ENCODE results near the gene MARCHF3.
"Not testable (repeated sequence)": the region's sequence is repeated elsewhere in the genome, so short reads cannot be mapped to it uniquely, and the experiment has no call there.

Gene MARCHF3

DNA sequence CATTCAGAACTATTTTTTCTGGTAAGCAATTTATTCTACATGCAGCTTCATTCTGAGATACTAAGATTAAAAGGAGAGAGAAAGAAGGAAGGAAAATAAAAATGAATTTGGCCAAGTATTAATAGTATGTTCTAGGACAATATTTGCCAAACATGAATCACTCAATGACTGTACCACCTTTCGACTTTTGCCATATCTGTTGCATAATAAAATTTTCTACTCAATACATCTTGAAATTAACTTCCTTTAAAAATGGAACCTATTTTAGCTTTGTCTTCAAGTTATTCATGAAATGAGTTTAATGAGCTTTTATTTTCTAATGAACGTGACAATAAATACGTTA is 111.8 kb downstream of the MARCHF3 start:
- DNase-seq (ENCODE audit: low spot score): no peak

- DNase-seq (ENCODE audit: low spot score): no peak
Measured at GRCh38 chr5:126917918-126918614, 112.3 kb downstream of the MARCHF3 start.

GRCh38 chr5:126915496-126915895 is 114.9 kb downstream of the MARCHF3 start:
- no peak for DNase-seq (ENCODE audit: low spot score)

GRCh38 chr5:126914801-126915436 is 115.4 kb downstream of the MARCHF3 start:
- DNase-seq (ENCODE audit: low spot score): no peak

DNA sequence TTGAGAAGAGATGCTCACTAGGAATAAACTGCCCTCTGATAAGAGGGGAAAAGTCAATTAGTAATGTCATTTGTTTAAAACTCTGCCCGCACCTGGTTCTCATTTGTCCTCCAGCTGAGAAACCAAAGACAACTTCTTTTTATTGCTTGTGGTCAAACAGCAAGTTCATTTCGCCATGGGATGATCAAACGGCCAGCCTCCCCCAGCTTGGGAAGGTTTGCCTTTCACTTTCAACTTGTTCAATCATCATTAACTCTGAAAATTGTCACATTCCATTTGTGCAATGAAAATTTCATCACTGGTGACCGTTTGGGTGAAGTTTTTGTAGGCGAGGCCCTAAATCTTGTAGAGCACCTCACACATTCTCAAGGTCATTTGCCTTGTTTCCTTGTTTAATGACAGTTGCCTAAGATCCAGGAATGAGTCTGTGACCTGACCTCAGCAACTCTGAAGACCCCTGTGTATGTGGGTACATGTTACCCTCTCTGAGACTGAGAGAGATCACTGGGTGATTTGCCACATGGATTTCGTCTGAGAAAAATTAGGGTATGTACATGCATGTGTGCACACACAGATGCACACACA is 117.7 kb downstream of the MARCHF3 start:
- no peak for DNase-seq (ENCODE audit: low spot score)

GRCh38 chr5:126911986-126912385 is 118.4 kb downstream of the MARCHF3 start:
- DNase-seq (ENCODE audit: low spot score): no peak

GRCh38 chr5:126909856-126910255 is 120.5 kb downstream of the MARCHF3 start:
- DNase-seq (ENCODE audit: low spot score): no peak

DNA sequence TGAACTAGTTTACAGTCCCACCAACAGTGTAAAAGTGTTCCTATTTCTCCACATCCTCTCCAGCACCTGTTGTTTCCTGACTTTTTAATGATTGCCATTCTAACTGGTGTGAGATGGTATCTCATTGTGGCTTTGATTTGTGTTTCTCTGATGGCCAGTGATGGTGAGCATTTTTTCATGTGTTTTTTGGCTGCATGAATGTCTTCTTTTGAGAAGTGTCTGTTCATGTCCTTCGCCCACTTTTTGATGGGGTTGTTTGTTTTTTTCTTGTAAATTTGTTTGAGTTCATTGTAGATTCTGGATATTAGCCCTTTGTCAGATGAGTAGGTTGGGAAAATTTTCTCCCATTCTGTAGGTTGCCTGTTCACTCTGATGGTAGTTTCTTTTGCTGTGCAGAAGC is 126.0 kb downstream of the MARCHF3 start:
- DNase-seq (ENCODE audit: low spot score): not testable (repeated sequence)

GRCh38 chr5:126900796-126901195 is 129.6 kb downstream of the MARCHF3 start:
- DNase-seq (ENCODE audit: low spot score): no peak

GRCh38 chr5:126899476-126899875 is 130.9 kb downstream of the MARCHF3 start:
- DNase-seq (ENCODE audit: low spot score): no peak

GRCh38 chr5:126897851-126898630 is 132.3 kb downstream of the MARCHF3 start:
- DNase-seq (ENCODE audit: low spot score): no peak

DNA sequence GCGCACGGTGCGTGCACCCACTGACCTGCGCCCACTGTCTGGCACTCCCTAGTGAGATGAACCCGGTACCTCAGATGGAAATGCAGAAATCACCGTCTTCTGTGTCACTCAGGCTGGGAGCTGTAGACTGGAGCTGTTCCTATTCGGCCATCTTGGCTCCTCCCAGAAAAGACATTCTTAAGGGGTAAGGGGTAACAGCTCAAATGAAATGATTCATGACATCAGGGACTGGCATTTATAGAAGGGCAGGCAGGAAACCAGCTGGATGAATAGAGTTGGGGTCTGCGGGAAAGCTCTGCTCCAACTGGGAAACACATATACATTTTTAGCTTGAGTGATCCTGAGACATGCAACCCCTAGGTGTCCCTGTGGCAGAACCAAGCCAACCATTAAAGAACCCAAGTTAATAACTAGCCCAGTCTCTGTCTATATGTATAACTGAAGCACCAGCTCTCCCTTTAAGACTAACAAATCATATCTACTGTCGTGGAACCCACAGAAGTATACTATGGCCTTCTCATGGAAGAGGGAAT is 134.1 kb downstream of the MARCHF3 start:
- DNase-seq (ENCODE audit: low spot score): no peak

- DNase-seq (ENCODE audit: low spot score): not testable (repeated sequence)
Measured at GRCh38 chr5:126895712-126896111, 134.6 kb downstream of the MARCHF3 start.

- DNase-seq (ENCODE audit: low spot score): not testable (repeated sequence)
Measured at GRCh38 chr5:126890414-126890813, 139.9 kb downstream of the MARCHF3 start.

DNA sequence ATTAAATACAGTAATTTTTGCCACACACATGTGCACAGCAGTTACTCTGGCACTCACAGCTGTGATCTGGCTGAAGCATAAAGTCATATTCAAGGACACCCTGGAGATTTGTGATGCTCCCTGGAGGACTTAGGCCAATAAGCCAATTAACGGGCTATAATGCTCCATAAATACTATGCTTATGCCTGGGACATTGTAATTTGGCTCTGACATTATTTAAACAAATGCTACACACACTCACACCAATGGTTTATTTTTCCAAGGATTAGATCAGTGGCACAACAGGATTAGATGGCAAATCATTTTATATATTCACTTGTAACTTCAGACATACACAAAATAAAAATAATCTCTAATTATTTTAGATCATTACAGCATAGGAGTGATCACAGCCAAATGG is 142.2 kb downstream of the MARCHF3 start:
- no peak for DNase-seq (ENCODE audit: low spot score)

GRCh38 chr5:126884269-126884819 is 146.0 kb downstream of the MARCHF3 start:
- no peak for DNase-seq (ENCODE audit: low spot score)

DNA sequence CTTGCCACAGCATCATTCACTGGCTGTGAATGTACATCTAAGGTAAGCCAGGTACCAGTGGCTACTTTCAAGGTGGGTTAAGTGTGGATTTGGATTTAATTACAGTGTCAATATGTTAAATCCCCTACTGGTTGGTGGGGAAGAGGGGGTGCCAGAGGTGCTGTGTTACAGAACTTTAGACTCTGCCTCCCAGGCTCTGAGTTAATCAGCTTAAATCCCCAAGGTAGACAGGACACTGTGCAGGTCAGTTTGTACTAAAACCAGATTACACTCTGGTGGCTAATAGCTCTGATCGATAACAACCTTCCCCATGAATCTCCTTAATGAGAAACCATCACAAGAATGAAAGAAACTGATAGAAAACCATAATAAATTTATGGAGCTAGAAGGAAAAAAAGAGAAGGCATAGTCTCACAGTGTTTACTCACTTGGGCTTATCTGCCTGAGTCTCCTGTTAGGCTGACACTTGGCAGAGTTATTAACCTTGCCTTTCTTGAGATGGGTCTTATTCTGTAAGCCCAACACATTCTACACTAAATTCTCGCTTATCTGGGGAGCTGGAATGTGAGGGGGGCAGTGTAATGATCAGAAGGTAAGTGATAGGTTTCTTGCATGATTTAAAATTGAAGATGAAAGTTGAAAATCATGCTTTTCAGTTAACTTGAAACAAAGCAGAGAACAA is 146.7 kb downstream of the MARCHF3 start:
- no peak for DNase-seq (ENCODE audit: low spot score)

DNA sequence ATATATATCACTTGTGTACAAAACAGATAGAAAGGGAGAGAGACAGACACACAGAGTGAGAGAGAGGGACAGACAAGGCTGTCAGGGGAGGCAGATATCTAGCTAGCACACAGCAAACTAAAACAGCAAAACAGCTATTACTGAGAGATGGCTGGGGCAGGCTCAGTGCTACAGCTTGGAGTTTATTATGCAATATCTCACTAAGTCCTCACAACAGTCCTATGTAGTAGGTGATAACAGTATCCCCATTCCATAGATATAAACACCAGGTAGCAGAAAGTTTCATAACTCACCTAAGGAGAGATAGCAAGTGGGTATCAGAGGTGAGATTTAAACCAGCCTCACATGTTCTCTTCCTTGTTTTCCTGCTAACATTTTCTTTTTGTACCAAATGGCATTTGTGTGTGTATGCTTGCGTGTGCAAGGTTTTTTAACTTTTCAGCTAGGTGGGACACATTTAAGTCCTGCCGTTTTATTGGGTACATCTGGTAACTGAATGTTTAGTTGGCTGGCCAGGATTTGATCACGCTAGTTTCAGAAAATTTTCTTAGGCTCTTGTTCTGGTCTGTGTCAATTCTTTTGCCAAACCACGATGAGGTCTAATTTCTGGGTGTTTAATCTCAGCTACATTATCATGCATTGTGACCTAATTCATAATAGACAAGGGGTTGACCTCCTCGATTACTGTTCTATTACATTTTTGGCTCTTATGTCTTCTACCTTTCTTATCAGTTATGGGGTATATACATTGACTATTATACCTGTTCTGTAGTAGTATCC is 148.3 kb downstream of the MARCHF3 start:
- DNase-seq (ENCODE audit: low spot score): no peak

GRCh38 chr5:126878634-126879033 is 151.7 kb downstream of the MARCHF3 start:
- no peak for DNase-seq (ENCODE audit: low spot score)

DNA sequence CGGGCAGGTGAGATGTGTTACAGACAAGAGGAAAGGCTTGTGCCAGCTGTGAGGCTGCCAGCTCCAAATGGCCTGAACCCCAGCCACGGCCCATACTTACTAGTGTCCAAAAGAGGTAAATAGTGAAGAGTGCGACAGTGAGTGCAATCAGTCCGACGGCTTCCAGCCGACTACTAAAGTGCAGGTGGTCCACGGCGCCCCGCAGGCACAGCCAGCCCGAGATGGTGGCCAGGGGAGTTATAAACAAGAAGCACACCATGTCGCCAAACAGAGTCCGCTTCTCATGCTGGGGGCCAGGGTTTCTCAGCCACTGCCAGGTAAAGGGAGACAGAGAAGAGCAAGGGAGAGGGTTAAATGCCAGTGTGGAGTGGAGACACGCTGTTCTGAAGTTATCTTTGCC is 152.3 kb downstream of the MARCHF3 start:
- DNase-seq (ENCODE audit: low spot score): no peak

GRCh38 chr5:126877602-126878001 is 152.8 kb downstream of the MARCHF3 start:
- no peak for DNase-seq (ENCODE audit: low spot score)
